Lung (tissue), 13 donors: ENCODE data around the gene CLTB. TPM values are rescaled to one million over a fixed set of nuclear protein-coding genes. Genes with fewer than 3 reads are reported as not detected.

ENCODE experiments used
- ATAC-seq: fragments of 200-7000 bp; cut with Tn5 transposase; one replicate; pipeline ENCODE4 v1.9.1; 2020; ENCODE audit warnings: moderate number of reproducible peaks; ENCODE audit not compliant: insufficient read depth, low FRiP score
- DNase-seq, 3 donors: peaks; one replicate each; pipeline ENCODE4 v3.0.0-alpha.2; 2013 to 2017
- H3K27ac ChIP-seq, 2 donors: one replicate each; pipeline ENCODE4 v1.5.1; 2013; ENCODE audit warnings: mild to moderate bottlenecking in 2 of 2, moderate library complexity in 2 of 2, control low read depth in 1 of 2, inconsistent platforms in 1 of 2, low read depth in 1 of 2, low read length in 1 of 2
- H3K27me3 ChIP-seq, 3 donors: one replicate each; pipeline ENCODE4 v1.5.1; 2013; ENCODE audit warnings: low read length in 2 of 3; ENCODE audit not compliant: control insufficient read depth in 3 of 3, insufficient read depth in 3 of 3
- H3K36me3 ChIP-seq, 4 donors: one replicate each; pipeline ENCODE4 v1.5.1; 2013; ENCODE audit warnings: low read length in 4 of 4, mild to moderate bottlenecking in 1 of 4, moderate library complexity in 1 of 4; ENCODE audit not compliant: control insufficient read depth in 4 of 4, insufficient read depth in 4 of 4
- H3K4me1 ChIP-seq, 5 donors: one replicate each; pipeline ENCODE4 v1.5.1; 2013; ENCODE audit warnings: low read length in 5 of 5, mild to moderate bottlenecking in 2 of 5, moderate library complexity in 1 of 5; ENCODE audit not compliant: control insufficient read depth in 5 of 5, insufficient read depth in 5 of 5
- H3K4me3 ChIP-seq: one replicate; pipeline ENCODE4 v1.5.1; 2013; ENCODE audit warnings: mild to moderate bottlenecking, control low read depth, moderate library complexity
- H3K9ac ChIP-seq, 2 donors: one replicate each; pipeline ENCODE4 v1.5.1; 2013; ENCODE audit warnings: low read length in 2 of 2, control low read depth in 1 of 2; ENCODE audit not compliant: insufficient read depth in 1 of 2
- H3K9me3 ChIP-seq, 4 donors: one replicate each; pipeline ENCODE4 v1.5.1; 2013; ENCODE audit warnings: low read length in 3 of 4, mild to moderate bottlenecking in 1 of 4, moderate library complexity in 1 of 4; ENCODE audit not compliant: control insufficient read depth in 4 of 4, insufficient read depth in 3 of 4
- CTCF ChIP-seq: IDR thresholded peaks from 2 replicates; pipeline ENCODE4 v1.5.1; 2012; ENCODE audit warnings: mild to moderate bottlenecking; ENCODE audit errors: control extremely low read depth, extremely low read depth
- WGBS, 2 donors: extraction: QIAGEN DNeasy Blood & Tissue Kit; methylation state at CpG; one replicate each; pipeline ENCODE4 v1.1.7; 2013; 5-methylcytosine and 5-hydroxymethylcytosine counted together
- polyA plus RNA-seq, 2 donors: library from polyadenylated mRNA; stranded (reverse); fragments of 200-250 nt; gene quantifications; one replicate each; pipeline ENCODE4 v1.2.1, GENCODE V29; 2013
- small RNA-seq: library from RNA; depleted of rRNA; stranded (forward); fragments of <200 nt; gene quantifications from one replicate; pipeline ENCODE3, GENCODE V24; 2014; ENCODE audit warnings: low replicate concordance
- total RNA-seq, 2 donors: library from RNA; depleted of rRNA in 1 of 2; stranded (reverse); fragments of >200 nt in 1 of 2; gene quantifications; one replicate each; pipeline ENCODE4 v1.2.1, GENCODE V29; 2014 to 2021
- donor health status: control.
- donor health status: control.
- donor health status: Bipolar disorder and iron deficiency.
- donor health status: healthy.
- donor health status: DM: yes; HTN: yes; CAD: no.

Gene CLTB
- total and polyA plus RNA-seq, 4 donors, result 33.2 to 193 (median 112) TPM

- Histone ChIP-seq H3K27me3 (no peaks in the 10 kb centered on the region), H3K27ac (no peak overlapping the region), H3K9ac (no peak overlapping the region), H3K4me1 (no peaks in the 10 kb centered on the region), H3K36me3 (peaks cover 14 to 32% (median 22%) of the 10 kb centered on the region in 4 donors), H3K4me3 (no peak overlapping the region), H3K9me3 (no peaks in the 10 kb centered on the region)
- 60 to 83% methylated on average over 2 of the region's 2 CpGs for WGBS, 2 donors
- ATAC-seq (no peak), DNase-seq (no peak)
- TF ChIP-seq CTCF, result no peak
Measured at GRCh38 chr5:176342766-176343458, 73.4 kb downstream of the CLTB start.

Small RNAs within 50 kb of the gene (small RNA-seq; reads per million reads assigned to genes)
- gene AC010297.1 (not detected), gene MIR1271 (62.0 reads per million, percentile 98 among the genes with 10 or more reads in this experiment)

Other genes starting within 250 kb of the CLTB start
- 10 to 100 TPM; 12.1 to 20.9 TPM for gene SIMC1, start 178.1 kb downstream of the CLTB start, total RNA-seq
- gene SIMC1, start 178.1 kb downstream of the CLTB start, polyA plus RNA-seq, result 1 to 10 TPM; 3.7 to 5.3 TPM
- gene KIAA1191, start 54.8 kb downstream of the CLTB start, total RNA-seq, result 10 to 100 TPM; 76.7 to 78.1 TPM
- gene KIAA1191, start 54.8 kb downstream of the CLTB start, polyA plus RNA-seq, result 10 to 100 TPM; 41.0 to 47.0 TPM
- 10 to 100 TPM in 1 of 2 donors, 1 to 10 TPM in 1; 6.1 to 13.4 TPM for gene ARL10, start 51.1 kb downstream of the CLTB start, total RNA-seq
- gene ARL10, start 51.1 kb downstream of the CLTB start, polyA plus RNA-seq, result 1 to 10 TPM; 1.5 to 2.6 TPM
- 10 to 100 TPM in 1 of 2 donors, 1 to 10 TPM in 1; 5.0 to 28.5 TPM for gene NOP16, start 27.9 kb downstream of the CLTB start, total RNA-seq
- 10 to 100 TPM; 44.4 to 52.1 TPM for gene NOP16, start 27.9 kb downstream of the CLTB start, polyA plus RNA-seq
- gene HIGD2A, start 27.8 kb downstream of the CLTB start, total RNA-seq, result 100 to 1,000 TPM in 1 of 2 donors, 10 to 100 TPM in 1; 71.2 to 101 TPM
- gene HIGD2A, start 27.8 kb downstream of the CLTB start, polyA plus RNA-seq, result 100 to 1,000 TPM; 115 to 190 TPM
- 10 to 100 TPM; 33.4 to 40.1 TPM for gene FAF2, start 31.8 kb upstream of the CLTB start, total RNA-seq
- gene FAF2, start 31.8 kb upstream of the CLTB start, polyA plus RNA-seq, result 10 to 100 TPM; 12.5 to 19.8 TPM
- gene RNF44, start 120.9 kb upstream of the CLTB start, total RNA-seq, result 10 to 100 TPM; 23.4 to 40.5 TPM
- gene RNF44, start 120.9 kb upstream of the CLTB start, polyA plus RNA-seq, result 10 to 100 TPM; 15.3 to 27.7 TPM
- 1 to 10 TPM in 1 of 2 donors, under 1 TPM in 1; 0.74 to 1.5 TPM for gene CDHR2, start 132.8 kb upstream of the CLTB start, total RNA-seq
- under 1 TPM; 0.02 to 0.10 TPM for gene CDHR2, start 132.8 kb upstream of the CLTB start, polyA plus RNA-seq
- gene GPRIN1, start 193.6 kb upstream of the CLTB start, total RNA-seq, result 1 to 10 TPM in 1 of 2 donors, under 1 TPM in 1; 0.97 to 1.1 TPM
- under 1 TPM; 0.39 to 0.68 TPM for gene GPRIN1, start 193.6 kb upstream of the CLTB start, polyA plus RNA-seq
- gene SNCB, start 214.0 kb upstream of the CLTB start, total RNA-seq, result not detected
- under 1 TPM in 1 of 2 donors, not detected in 1; 0.02 TPM for gene SNCB, start 214.0 kb upstream of the CLTB start, polyA plus RNA-seq
- not detected for gene EIF4E1B, start 214.1 kb upstream of the CLTB start, total RNA-seq
- not detected for gene EIF4E1B, start 214.1 kb upstream of the CLTB start, polyA plus RNA-seq
- gene TSPAN17, start 230.9 kb upstream of the CLTB start, total RNA-seq, result 10 to 100 TPM; 14.8 to 37.4 TPM
- gene TSPAN17, start 230.9 kb upstream of the CLTB start, polyA plus RNA-seq, result 10 to 100 TPM; 20.1 to 35.6 TPM